Stromal cell of bone marrow (primary cell): ENCODE measurements around the gene KDM1B.
"Not testable (repeated sequence)": the region's sequence is repeated elsewhere in the genome, so short reads cannot be mapped to it uniquely, and the experiment has no call there.

Experiments
- DNase-seq: peaks from one replicate; pipeline ENCODE4 v3.0.0-alpha.2; 2012; ENCODE audit warnings: low read depth

The KDM1B gene

GRCh38 chr6:18231856-18232255, 76.6 kb downstream of the KDM1B start:
- not testable (repeated sequence) for DNase-seq

GRCh38 chr6:18233770-18234169, 78.5 kb downstream of the KDM1B start:
- not testable (repeated sequence) for DNase-seq

- DNase-seq = no peak
These were observed 79.3 kb downstream of the KDM1B start for GRCh38 chr6:18234564-18234963.

GRCh38 chr6:18235524-18235923, 80.3 kb downstream of the KDM1B start:
- no peak for DNase-seq

GRCh38 chr6:18237167-18237566, 81.9 kb downstream of the KDM1B start:
- no peak for DNase-seq

- no peak for DNase-seq
These were observed 85.0 kb downstream of the KDM1B start for GRCh38 chr6:18240230-18240629.

GRCh38 chr6:18241208-18242038, 86.2 kb downstream of the KDM1B start:
- DNase-seq = no peak

GRCh38 chr6:18242062-18242851, 87.0 kb downstream of the KDM1B start:
- DNase-seq = peak; percentile 79

GRCh38 chr6:18243302-18243893, 88.2 kb downstream of the KDM1B start:
- no peak for DNase-seq

GRCh38 chr6:18244251-18244650, 89.0 kb downstream of the KDM1B start:
- no peak for DNase-seq

GRCh38 chr6:18245079-18245478, 89.9 kb downstream of the KDM1B start:
- no peak for DNase-seq

GRCh38 chr6:18245642-18246041, 90.4 kb downstream of the KDM1B start:
- no peak for DNase-seq

GRCh38 chr6:18246205-18246604, 91.0 kb downstream of the KDM1B start:
- no peak for DNase-seq

GRCh38 chr6:18247002-18247401, 91.8 kb downstream of the KDM1B start:
- no peak for DNase-seq

- DNase-seq = no peak
These were observed 93.5 kb downstream of the KDM1B start for GRCh38 chr6:18248698-18249097.

- no peak for DNase-seq
These were observed 94.0 kb downstream of the KDM1B start for GRCh38 chr6:18249271-18249670.

GRCh38 chr6:18253635-18254034, 98.4 kb downstream of the KDM1B start:
- no peak for DNase-seq

GRCh38 chr6:18254793-18255192, 99.6 kb downstream of the KDM1B start:
- no peak for DNase-seq

- no peak for DNase-seq
These were observed 104.6 kb downstream of the KDM1B start for GRCh38 chr6:18259675-18260447.

GRCh38 chr6:18260448-18261106, 105.4 kb downstream of the KDM1B start:
- no peak for DNase-seq

- no peak for DNase-seq
These were observed 106.7 kb downstream of the KDM1B start for GRCh38 chr6:18261877-18262276.
